HG02798 (cell line): ENCODE results near the gene SLC28A2.
A peak's percentile ranks its signal among the peaks of the same experiment; 100 is the strongest.
"Not testable (repeated sequence)": the region's sequence is repeated elsewhere in the genome, so short reads cannot be mapped to it uniquely, and the experiment has no call there.

Source experiments
- ATAC-seq: cut with Tn5 transposase; IDR thresholded peaks from one replicate; pipeline ENCODE4 v1.9.1; 2021; ENCODE audit warnings: mild to moderate bottlenecking; ENCODE audit not compliant: unreplicated experiment, poor library complexity

The SLC28A2 gene

GRCh38 chr15:45251888-45252287 lies at the start of gene SLC28A2:
Gene SLC28A2 (plus strand): TSS chr15:45252234. CDS start chr15:45253216, 982 bp downstream.
- ATAC-seq = no peak

GRCh38 chr15:45203182-45203581 lies 48.9 kb upstream of the SLC28A2 start:
- ATAC-seq = no peak

GRCh38 chr15:45205192-45205591 lies 46.8 kb upstream of the SLC28A2 start:
- ATAC-seq = peak; percentile 23

GRCh38 chr15:45212493-45212892 lies 39.5 kb upstream of the SLC28A2 start:
- no peak for ATAC-seq

GRCh38 chr15:45221053-45221599 lies 30.9 kb upstream of the SLC28A2 start:
- ATAC-seq = no peak

- no peak for ATAC-seq
These were observed 30.1 kb upstream of the SLC28A2 start for GRCh38 chr15:45221967-45222366.

GRCh38 chr15:45224621-45225217 lies 27.3 kb upstream of the SLC28A2 start:
- ATAC-seq = no peak

- no peak for ATAC-seq
These were observed 26.3 kb upstream of the SLC28A2 start for GRCh38 chr15:45225506-45226273.

- ATAC-seq = no peak
These were observed 23.1 kb upstream of the SLC28A2 start for GRCh38 chr15:45228931-45229330.

GRCh38 chr15:45230245-45230965 lies 21.6 kb upstream of the SLC28A2 start:
- ATAC-seq = no peak

GRCh38 chr15:45231132-45231531 lies 20.9 kb upstream of the SLC28A2 start:
- ATAC-seq = no peak

- ATAC-seq = no peak
These were observed 20.0 kb upstream of the SLC28A2 start for GRCh38 chr15:45231864-45232562.

GRCh38 chr15:45234562-45235235 lies 17.3 kb upstream of the SLC28A2 start:
- no peak for ATAC-seq

GRCh38 chr15:45236806-45237205 lies 15.2 kb upstream of the SLC28A2 start:
- ATAC-seq = not testable (repeated sequence)

GRCh38 chr15:45242289-45242688 lies 9.7 kb upstream of the SLC28A2 start:
- ATAC-seq = no peak

GRCh38 chr15:45249125-45249780 lies 2.8 kb upstream of the SLC28A2 start:
- no peak for ATAC-seq

GRCh38 chr15:45253330-45253729 lies 1.3 kb downstream of the SLC28A2 start:
- no peak for ATAC-seq

GRCh38 chr15:45254405-45254804 lies 2.4 kb downstream of the SLC28A2 start:
- no peak for ATAC-seq

- not testable (repeated sequence) for ATAC-seq
These were observed 2.8 kb downstream of the SLC28A2 start for GRCh38 chr15:45254824-45255223.
